H9 (cell line): ENCODE results near the gene PLEKHG3. TPM values are rescaled to one million over a fixed set of nuclear protein-coding genes. Genes with fewer than 3 reads are reported as not detected.

Experiments used
- DNase-seq: peaks from one replicate; pipeline ENCODE4 v3.0.0-alpha.2; 2017
- H2AFZ ChIP-seq: one replicate; pipeline ENCODE4 v1.6.1; 2013; ENCODE audit warnings: mild to moderate bottlenecking, low read length, control low read depth, moderate library complexity
- H2AK5ac ChIP-seq: 2 replicates; pipeline ENCODE4 v1.6.1; 2013; ENCODE audit warnings: low read length, control low read depth, mixed read lengths; ENCODE audit not compliant: insufficient read length
- H2BK120ac ChIP-seq: one replicate; pipeline ENCODE4 v1.6.1; 2013; ENCODE audit warnings: low read depth, mild to moderate bottlenecking, low read length, control low read depth, inconsistent platforms; ENCODE audit not compliant: poor library complexity, severe bottlenecking
- H2BK12ac ChIP-seq: 2 replicates; pipeline ENCODE4 v1.6.1; 2013; ENCODE audit warnings: low read length, control low read depth, mixed read lengths, low read depth; ENCODE audit not compliant: insufficient read length
- H2BK15ac ChIP-seq: 2 replicates; pipeline ENCODE4 v1.6.1; 2013; ENCODE audit warnings: low read depth, low read length, control low read depth
- H2BK20ac ChIP-seq: one replicate; pipeline ENCODE4 v1.6.1; 2013; ENCODE audit warnings: low read depth, mild to moderate bottlenecking, low read length, control low read depth, inconsistent platforms; ENCODE audit not compliant: poor library complexity, severe bottlenecking
- H2BK5ac ChIP-seq: 2 replicates; pipeline ENCODE4 v1.6.1; 2013; ENCODE audit warnings: low read length, control low read depth, mixed read lengths; ENCODE audit not compliant: insufficient read length
- H3K14ac ChIP-seq: 2 replicates; pipeline ENCODE4 v1.6.1; 2013; ENCODE audit warnings: low read length, control low read depth; ENCODE audit not compliant: insufficient read depth
- H3K18ac ChIP-seq: 2 replicates; pipeline ENCODE4 v1.6.1; 2013; ENCODE audit warnings: low read depth, mild to moderate bottlenecking, mixed read lengths, low read length, control low read depth; ENCODE audit not compliant: insufficient read length
- H3K23ac ChIP-seq: 2 replicates; pipeline ENCODE4 v1.6.1; 2013; ENCODE audit warnings: low read length, control low read depth, mixed read lengths, low read depth; ENCODE audit not compliant: insufficient read length
- H3K23me2 ChIP-seq: 2 replicates; pipeline ENCODE4 v1.6.1; 2013; ENCODE audit warnings: low read depth, mild to moderate bottlenecking, mixed read lengths, low read length, control low read depth; ENCODE audit not compliant: insufficient read length, poor library complexity, severe bottlenecking
- H3K27ac ChIP-seq: 2 replicates; pipeline ENCODE4 v1.5.1; 2013; ENCODE audit warnings: low read length, control low read depth, mixed read lengths, low read depth; ENCODE audit not compliant: insufficient read length
- H3K27me3 ChIP-seq: 2 replicates; pipeline ENCODE4 v1.6.1; 2013; ENCODE audit warnings: low read length, control low read depth, inconsistent platforms; ENCODE audit not compliant: insufficient read depth
- H3K4ac ChIP-seq: 2 replicates; pipeline ENCODE4 v1.6.1; 2013; ENCODE audit warnings: low read depth, mild to moderate bottlenecking, control low read depth, inconsistent platforms, low read length, moderate library complexity
- H3K4me1 ChIP-seq: 2 replicates; pipeline ENCODE4 v1.6.1; 2013; ENCODE audit warnings: low read length, control low read depth, inconsistent platforms; ENCODE audit not compliant: insufficient read depth
- H3K4me2 ChIP-seq: 2 replicates; pipeline ENCODE4 v1.6.1; 2013; ENCODE audit warnings: low read length, control low read depth, mixed read lengths; ENCODE audit not compliant: insufficient read length, insufficient read depth
- H3K56ac ChIP-seq: 2 replicates; pipeline ENCODE4 v1.6.1; 2013; ENCODE audit warnings: low read depth, mild to moderate bottlenecking, mixed read lengths, low read length, control low read depth; ENCODE audit not compliant: insufficient read length
- H3K79me1 ChIP-seq: 2 replicates; pipeline ENCODE4 v1.6.1; 2013; ENCODE audit warnings: low read depth, mild to moderate bottlenecking, moderate library complexity, low read length, control low read depth, inconsistent platforms; ENCODE audit not compliant: insufficient read depth, poor library complexity, severe bottlenecking
- H3K79me2 ChIP-seq: 2 replicates; pipeline ENCODE4 v1.6.1; 2013; ENCODE audit warnings: low read length, control low read depth, inconsistent platforms; ENCODE audit not compliant: insufficient read depth
- H3K9ac ChIP-seq: 2 replicates; pipeline ENCODE4 v1.6.1; 2013; ENCODE audit warnings: low read length, control low read depth, mixed read lengths; ENCODE audit not compliant: insufficient read length; ENCODE audit errors: extremely low read depth
- H3K9me3 ChIP-seq: one replicate; pipeline ENCODE4 v1.6.1; 2013; ENCODE audit warnings: low read depth, low read length, inconsistent platforms; ENCODE audit not compliant: control insufficient read depth
- H3T11ph ChIP-seq: one replicate; pipeline ENCODE4 v1.6.1; 2013; ENCODE audit warnings: mild to moderate bottlenecking, low read length, control low read depth, inconsistent platforms
- H4K20me1 ChIP-seq: one replicate; pipeline ENCODE4 v1.6.1; 2013; ENCODE audit not compliant: control insufficient read depth, insufficient read length, insufficient read depth
- H4K5ac ChIP-seq: 2 replicates; pipeline ENCODE4 v1.6.1; 2013; ENCODE audit warnings: low read depth, mild to moderate bottlenecking, mixed read lengths, low read length, control low read depth; ENCODE audit not compliant: insufficient read length
- H4K8ac ChIP-seq: replicated peaks from 2 replicates; pipeline ENCODE4 v1.6.1; 2013; ENCODE audit warnings: low read length, control low read depth, mixed read lengths, low read depth; ENCODE audit not compliant: insufficient read length
- H4K91ac ChIP-seq: 2 replicates; pipeline ENCODE4 v1.6.1; 2013; ENCODE audit warnings: low read depth, mild to moderate bottlenecking, moderate library complexity, mixed read lengths, low read length, control low read depth; ENCODE audit not compliant: insufficient read length
- H3K27ac Mint-ChIP-seq, 3 experiments: 2 replicates in 2 of 3; 3 replicates in 1 of 3; pipeline ENCODE4 v1.8.0; 2020 to 2021; ENCODE audit warnings: mixed read lengths in 3 of 3, mild to moderate bottlenecking in 1 of 3, moderate library complexity in 1 of 3
- H3K27me3 Mint-ChIP-seq: 2 replicates; pipeline ENCODE4 v1.8.0; 2021; ENCODE audit warnings: low read depth, mild to moderate bottlenecking, moderate library complexity, mixed read lengths
- H3K36me3 Mint-ChIP-seq, 3 experiments: 2 replicates in 2 of 3; 3 replicates in 1 of 3; pipeline ENCODE4 v1.8.0; 2020 to 2021; ENCODE audit warnings: low read depth in 3 of 3, mixed read lengths in 3 of 3; ENCODE audit not compliant: insufficient read depth in 1 of 3
- H3K4me1 Mint-ChIP-seq, 2 experiments: 2 replicates each; pipeline ENCODE4 v1.8.0; 2020; ENCODE audit warnings: mixed read lengths in 2 of 2
- H3K4me3 Mint-ChIP-seq, 2 experiments: 2 replicates in 1 of 2; 3 replicates in 1 of 2; pipeline ENCODE4 v1.8.0; 2020 to 2021; ENCODE audit warnings: mild to moderate bottlenecking in 2 of 2, mixed read lengths in 2 of 2, moderate library complexity in 1 of 2
- H3K9me3 Mint-ChIP-seq, 2 experiments: 2 replicates in 1 of 2; 3 replicates in 1 of 2; pipeline ENCODE4 v1.8.0; 2020; ENCODE audit warnings: mild to moderate bottlenecking in 2 of 2, mixed read lengths in 2 of 2, moderate library complexity in 1 of 2
- CTCF ChIP-seq: fragments of 200-600 bp; sonication (generic); conservative IDR thresholded peaks from 3 replicates; pipeline ENCODE4 v1.8.0; 2021; ENCODE audit warnings: antibody characterized with exemption, mild to moderate bottlenecking
- WGBS: extraction: QIAGEN DNeasy Blood & Tissue Kit; methylation state at CpG from one replicate; pipeline ENCODE4 v1.1.7; 2013; ENCODE audit warnings: missing lambda C conversion rate, low lambda C conversion rate, mixed read lengths; ENCODE audit not compliant: insufficient read length; ENCODE audit errors: extremely low coverage; 5-methylcytosine and 5-hydroxymethylcytosine counted together
- total RNA-seq: library from RNA; stranded (reverse); gene quantifications from 2 replicates; pipeline ENCODE4 v1.2.1, GENCODE V29; 2021

The PLEKHG3 gene
- total RNA-seq, 1 experiment from 2014 or later, result 48.5 TPM

GRCh38 chr14:64768401-64769095, 64.3 kb downstream of the PLEKHG3 start:
- Histone ChIP-seq H3K79me2 (no peaks in the 10 kb centered on the region), H2AFZ (no peak overlapping the region), H2BK5ac (no peak overlapping the region), H3K79me1 (no peaks in the 10 kb centered on the region), H3K18ac (no peak overlapping the region), H2BK15ac (no peak overlapping the region), H2BK120ac (no peak overlapping the region), H3K4me2 (no peak overlapping the region), H3K4me1 (no peaks in the 10 kb centered on the region), H4K5ac (no peak overlapping the region), H2BK12ac (no peak overlapping the region), H4K91ac (no peak overlapping the region), H3K4ac (no peak overlapping the region), H3K56ac (no peak overlapping the region), H3K9me3 (no peaks in the 10 kb centered on the region), H4K20me1 (no peaks in the 10 kb centered on the region), H3K27me3 (no peaks in the 10 kb centered on the region), H3K9ac (no peak overlapping the region), H3K23me2 (peaks cover 4% of the 10 kb centered on the region), H3T11ph (no peak overlapping the region), H2BK20ac (no peak overlapping the region), H3K27ac (no peak overlapping the region), H3K14ac (no peak overlapping the region), H2AK5ac (no peak overlapping the region), H4K8ac (no peak overlapping the region), H3K23ac (no peak overlapping the region)
- DNase-seq, result no peak
- Mint-ChIP-seq H3K4me1 (peaks cover 23 to 34% of the 10 kb centered on the region in 2 experiments), H3K27ac (peak overlapping the region in 1 of 3 experiments; percentile 48; a peak in 1 of 7 replicates), H3K36me3 (peaks cover 2 to 10% (median 6%) of the 10 kb centered on the region in 3 experiments; a peak in 5 of 7 replicates), H3K4me3 (no peak overlapping the region), H3K27me3 (peaks cover 13% of the 10 kb centered on the region), H3K9me3 (peaks cover 5 to 8% of the 10 kb centered on the region in 2 experiments)
- no CpG with 5 or more reads among the region's 13 CpGs for WGBS
- no peak for TF ChIP-seq CTCF
